Measurements from ENCODE around the gene KIF20B. TPM values are rescaled to one million over a fixed set of nuclear protein-coding genes. Genes with fewer than 3 reads are reported as not detected.
A peak's percentile ranks its signal among the peaks of the same experiment; 100 is the strongest.
"Not testable (repeated sequence)": the region's sequence is repeated elsewhere in the genome, so short reads cannot be mapped to it uniquely, and the experiment has no call there.

KIF20B gene
- total RNA-seq, 2 experiments from 2014 or later = 68.9 to 78.4 TPM

GRCh38 chr10:89793649-89794254 is 92.4 kb downstream of the KIF20B start:
- H3K27ac Mint-ChIP-seq = no peak overlapping the region
- no peaks in the 10 kb centered on the region for H3K9me3 Mint-ChIP-seq (ENCODE audit: insufficient read depth)
- peak; percentile 64 for ATAC-seq
- DNase-seq = peak; percentile 52
- H3K27me3 Mint-ChIP-seq (ENCODE audit: low read depth) = peaks cover 6% of the 10 kb centered on the region
- ChIA-PET CTCF (interaction anchor here (0.5 to 1.0 kb wide), 4 partner anchors 9 to 730 kb away, joined by 3 to 4 read pairs (median 4); no protein-coding TSS in a partner anchor), POLR2A (no interaction called here)
- no peaks in the 10 kb centered on the region for H3K36me3 Mint-ChIP-seq (ENCODE audit: low read depth)
- H3K4me3 Mint-ChIP-seq = no peak overlapping the region
- H3K4me1 Mint-ChIP-seq (ENCODE audit: low read depth) = peaks cover 7% of the 10 kb centered on the region

GRCh38 chr10:89795840-89796239 is 94.5 kb downstream of the KIF20B start:
- ATAC-seq (no peak), DNase-seq (no peak)
- Mint-ChIP-seq H3K27ac (no peak overlapping the region), H3K4me3 (no peak overlapping the region), H3K27me3 (ENCODE audit: low read depth) (peaks cover 10% of the 10 kb centered on the region), H3K4me1 (ENCODE audit: low read depth) (no peaks in the 10 kb centered on the region), H3K9me3 (ENCODE audit: insufficient read depth) (no peaks in the 10 kb centered on the region), H3K36me3 (ENCODE audit: low read depth) (no peaks in the 10 kb centered on the region)
- POLR2A ChIA-PET = no interaction called here
- CTCF ChIA-PET = no interaction called here

- no peaks in the 10 kb centered on the region for H3K9me3 Mint-ChIP-seq (ENCODE audit: insufficient read depth)
- H3K36me3 Mint-ChIP-seq (ENCODE audit: low read depth) = no peaks in the 10 kb centered on the region
- peaks cover 12% of the 10 kb centered on the region for H3K27me3 Mint-ChIP-seq (ENCODE audit: low read depth)
- POLR2A ChIA-PET = no interaction called here
- CTCF ChIA-PET = no interaction called here
- no peak for DNase-seq
- no peak overlapping the region for H3K27ac Mint-ChIP-seq
- no peak overlapping the region for H3K4me3 Mint-ChIP-seq
- H3K4me1 Mint-ChIP-seq (ENCODE audit: low read depth) = no peaks in the 10 kb centered on the region
- ATAC-seq = no peak
Measured at GRCh38 chr10:89798092-89798491, 96.7 kb downstream of the KIF20B start.

- no peak for ATAC-seq
- POLR2A ChIA-PET = no interaction called here
- Mint-ChIP-seq H3K27ac (no peak overlapping the region), H3K4me3 (no peak overlapping the region), H3K4me1 (ENCODE audit: low read depth) (no peaks in the 10 kb centered on the region), H3K36me3 (ENCODE audit: low read depth) (no peaks in the 10 kb centered on the region), H3K27me3 (ENCODE audit: low read depth) (peaks cover 12% of the 10 kb centered on the region), H3K9me3 (ENCODE audit: insufficient read depth) (no peaks in the 10 kb centered on the region)
- CTCF ChIA-PET = no interaction called here
- DNase-seq = no peak
Measured at GRCh38 chr10:89799573-89799972, 98.2 kb downstream of the KIF20B start.

- Mint-ChIP-seq H3K27ac (no peak overlapping the region), H3K27me3 (ENCODE audit: low read depth) (peaks cover 16% of the 10 kb centered on the region), H3K4me1 (ENCODE audit: low read depth) (peaks cover 6% of the 10 kb centered on the region), H3K4me3 (no peak overlapping the region), H3K36me3 (ENCODE audit: low read depth) (no peaks in the 10 kb centered on the region), H3K9me3 (ENCODE audit: insufficient read depth) (no peaks in the 10 kb centered on the region)
- ATAC-seq (peak; percentile 42), DNase-seq (no peak)
- ChIA-PET CTCF (no interaction called here), POLR2A (no interaction called here)
Measured at GRCh38 chr10:89805599-89806013, 104.2 kb downstream of the KIF20B start.

GRCh38 chr10:89808842-89809241 is 107.5 kb downstream of the KIF20B start:
- DNase-seq (no peak), ATAC-seq (no peak)
- H3K27me3 Mint-ChIP-seq (ENCODE audit: low read depth) = peaks cover 17% of the 10 kb centered on the region
- H3K4me3 Mint-ChIP-seq = no peak overlapping the region
- CTCF ChIA-PET = no interaction called here
- POLR2A ChIA-PET = no interaction called here
- no peaks in the 10 kb centered on the region for H3K36me3 Mint-ChIP-seq (ENCODE audit: low read depth)
- no peak overlapping the region for H3K27ac Mint-ChIP-seq
- peaks cover 6% of the 10 kb centered on the region for H3K4me1 Mint-ChIP-seq (ENCODE audit: low read depth)
- no peaks in the 10 kb centered on the region for H3K9me3 Mint-ChIP-seq (ENCODE audit: insufficient read depth)

GRCh38 chr10:89809766-89810165 is 108.4 kb downstream of the KIF20B start:
- Mint-ChIP-seq H3K4me3 (no peak overlapping the region), H3K27ac (no peak overlapping the region), H3K27me3 (ENCODE audit: low read depth) (peaks cover 17% of the 10 kb centered on the region), H3K36me3 (ENCODE audit: low read depth) (no peaks in the 10 kb centered on the region), H3K4me1 (ENCODE audit: low read depth) (peaks cover 6% of the 10 kb centered on the region), H3K9me3 (ENCODE audit: insufficient read depth) (no peaks in the 10 kb centered on the region)
- DNase-seq (no peak), ATAC-seq (no peak)
- ChIA-PET CTCF (no interaction called here), POLR2A (no interaction called here)

- no peak overlapping the region for H3K27ac Mint-ChIP-seq
- DNase-seq (no peak), ATAC-seq (no peak)
- ChIA-PET CTCF (no interaction called here), POLR2A (no interaction called here)
- no peaks in the 10 kb centered on the region for H3K9me3 Mint-ChIP-seq (ENCODE audit: insufficient read depth)
- no peaks in the 10 kb centered on the region for H3K36me3 Mint-ChIP-seq (ENCODE audit: low read depth)
- no peak overlapping the region for H3K4me3 Mint-ChIP-seq
- no peaks in the 10 kb centered on the region for H3K4me1 Mint-ChIP-seq (ENCODE audit: low read depth)
- peaks cover 17% of the 10 kb centered on the region for H3K27me3 Mint-ChIP-seq (ENCODE audit: low read depth)
Measured at GRCh38 chr10:89810908-89811525, 109.6 kb downstream of the KIF20B start.

GRCh38 chr10:89813546-89813945 is 112.2 kb downstream of the KIF20B start:
- H3K9me3 Mint-ChIP-seq (ENCODE audit: insufficient read depth) = no peaks in the 10 kb centered on the region
- H3K4me3 Mint-ChIP-seq = no peak overlapping the region
- POLR2A ChIA-PET = no interaction called here
- peaks cover 20% of the 10 kb centered on the region for H3K27me3 Mint-ChIP-seq (ENCODE audit: low read depth)
- H3K36me3 Mint-ChIP-seq (ENCODE audit: low read depth) = no peaks in the 10 kb centered on the region
- H3K4me1 Mint-ChIP-seq (ENCODE audit: low read depth) = no peaks in the 10 kb centered on the region
- ATAC-seq (no peak), DNase-seq (no peak)
- no peak overlapping the region for H3K27ac Mint-ChIP-seq
- CTCF ChIA-PET = no interaction called here

- DNase-seq (no peak), ATAC-seq (no peak)
- no peak overlapping the region for H3K4me3 Mint-ChIP-seq
- peaks cover 14% of the 10 kb centered on the region for H3K27me3 Mint-ChIP-seq (ENCODE audit: low read depth)
- H3K36me3 Mint-ChIP-seq (ENCODE audit: low read depth) = no peaks in the 10 kb centered on the region
- no peak overlapping the region for H3K27ac Mint-ChIP-seq
- no peaks in the 10 kb centered on the region for H3K4me1 Mint-ChIP-seq (ENCODE audit: low read depth)
- POLR2A ChIA-PET = no interaction called here
- CTCF ChIA-PET = no interaction called here
- H3K9me3 Mint-ChIP-seq (ENCODE audit: insufficient read depth) = peaks cover under 1% of the 10 kb centered on the region
Measured at GRCh38 chr10:89814278-89814677, 112.9 kb downstream of the KIF20B start.

GRCh38 chr10:89815049-89815853 is 113.9 kb downstream of the KIF20B start:
- ATAC-seq (no peak), DNase-seq (no peak)
- H3K36me3 Mint-ChIP-seq (ENCODE audit: low read depth) = no peaks in the 10 kb centered on the region
- peaks cover 6% of the 10 kb centered on the region for H3K9me3 Mint-ChIP-seq (ENCODE audit: insufficient read depth)
- H3K4me1 Mint-ChIP-seq (ENCODE audit: low read depth) = no peaks in the 10 kb centered on the region
- H3K27me3 Mint-ChIP-seq (ENCODE audit: low read depth) = peaks cover 8% of the 10 kb centered on the region
- POLR2A ChIA-PET = no interaction called here
- H3K4me3 Mint-ChIP-seq = no peak overlapping the region
- CTCF ChIA-PET = no interaction called here
- no peak overlapping the region for H3K27ac Mint-ChIP-seq

GRCh38 chr10:89819008-89819407 is 117.6 kb downstream of the KIF20B start:
- DNase-seq; POLR2A ChIA-PET; H3K4me3 Mint-ChIP-seq; H3K4me1 Mint-ChIP-seq (ENCODE audit: low read depth); CTCF ChIA-PET; H3K36me3 Mint-ChIP-seq (ENCODE audit: low read depth); H3K9me3 Mint-ChIP-seq (ENCODE audit: insufficient read depth); H3K27ac Mint-ChIP-seq; H3K27me3 Mint-ChIP-seq (ENCODE audit: low read depth); ATAC-seq: not testable (repeated sequence)
